Hematopoietic multipotent progenitor cell (in vitro differentiated cells): Measurements from ENCODE around the gene CORO2B. TPM values are rescaled to one million over a fixed set of nuclear protein-coding genes. Genes with fewer than 3 reads are reported as not detected.

ENCODE experiments used
- DNase-seq, 3 donors: peaks; one replicate each; pipeline ENCODE4 v3.0.0-alpha.2; 2011 to 2015; ENCODE audit warnings: low read depth in 2 of 3, low spot score in 2 of 3
- total RNA-seq: library from RNA; depleted of rRNA; stranded (reverse); fragments of >200 nt; gene quantifications from one replicate; pipeline ENCODE4 v1.2.3, GENCODE V29; 2012

The CORO2B gene
- total RNA-seq, 1 donor: under 0.01 TPM

GRCh38 chr15:68623301-68623892, 44.6 kb downstream of the CORO2B start:
- no peak for DNase-seq

GRCh38 chr15:68625853-68626252, 47.1 kb downstream of the CORO2B start:
- DNase-seq: no peak

GRCh38 chr15:68626283-68626682, 47.5 kb downstream of the CORO2B start:
- no peak for DNase-seq

- DNase-seq: no peak
These were observed 47.9 kb downstream of the CORO2B start for GRCh38 chr15:68626739-68627138.

- no peak for DNase-seq
These were observed 48.7 kb downstream of the CORO2B start for GRCh38 chr15:68627476-68627875.

- DNase-seq: no peak
These were observed 49.2 kb downstream of the CORO2B start for GRCh38 chr15:68627995-68628394.

GRCh38 chr15:68629519-68630210, 50.9 kb downstream of the CORO2B start:
- no peak for DNase-seq

GRCh38 chr15:68630211-68630555, 51.4 kb downstream of the CORO2B start:
- DNase-seq: no peak

- DNase-seq: no peak
These were observed 52.0 kb downstream of the CORO2B start for GRCh38 chr15:68630836-68631235.

GRCh38 chr15:68631601-68632051, 52.8 kb downstream of the CORO2B start:
- DNase-seq: no peak

GRCh38 chr15:68632101-68632500, 53.3 kb downstream of the CORO2B start:
- DNase-seq: no peak

- peak in 1 of 3 donors; percentile 41 for DNase-seq
These were observed 54.7 kb downstream of the CORO2B start for GRCh38 chr15:68633231-68634121.

GRCh38 chr15:68634122-68634482, 55.3 kb downstream of the CORO2B start:
- DNase-seq: no peak

- DNase-seq: no peak
These were observed 55.7 kb downstream of the CORO2B start for GRCh38 chr15:68634531-68634930.

GRCh38 chr15:68635141-68635540, 56.3 kb downstream of the CORO2B start:
- DNase-seq: no peak

- DNase-seq: no peak
These were observed 57.5 kb downstream of the CORO2B start for GRCh38 chr15:68636256-68636655.

GRCh38 chr15:68637767-68638404, 59.1 kb downstream of the CORO2B start:
- DNase-seq: no peak

GRCh38 chr15:68638953-68639515, 60.2 kb downstream of the CORO2B start:
- no peak for DNase-seq

- DNase-seq: no peak
These were observed 61.3 kb downstream of the CORO2B start for GRCh38 chr15:68639926-68640600.

GRCh38 chr15:68640791-68641331, 62.1 kb downstream of the CORO2B start:
- DNase-seq: no peak
